SK-N-DZ (cell line): ENCODE measurements around the gene ZNF521.

Experiments
- DNase-seq: peaks from one replicate; pipeline ENCODE4 v3.0.0-alpha.2; 2015; ENCODE audit warnings: low spot score

ZNF521 gene

DNA sequence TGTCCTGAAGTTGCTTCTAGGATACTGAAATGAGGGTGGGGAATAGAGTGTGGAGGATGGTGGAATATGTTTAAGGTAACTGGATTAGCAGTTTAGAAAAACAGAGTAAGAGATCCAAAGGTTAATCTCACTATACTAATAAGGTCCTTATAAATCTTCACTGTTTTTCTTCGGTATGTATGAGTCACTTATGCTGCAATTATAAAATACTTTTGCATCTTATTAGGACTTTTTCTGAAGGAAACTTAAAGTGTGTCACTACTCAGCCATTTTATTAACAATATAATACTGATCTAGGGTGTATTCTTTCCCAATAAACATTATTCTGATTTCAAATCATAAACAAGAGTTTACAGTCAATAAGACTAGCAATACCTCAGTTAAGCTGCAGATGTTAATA lies 182.3 kb downstream of the ZNF521 start:
- DNase-seq, result no peak

- DNase-seq, result peak; percentile 27
Observed at GRCh38 chr18:25167612-25168410, 184.2 kb downstream of the ZNF521 start.

GRCh38 chr18:25166113-25166512 lies 185.9 kb downstream of the ZNF521 start:
- DNase-seq, result no peak

DNA sequence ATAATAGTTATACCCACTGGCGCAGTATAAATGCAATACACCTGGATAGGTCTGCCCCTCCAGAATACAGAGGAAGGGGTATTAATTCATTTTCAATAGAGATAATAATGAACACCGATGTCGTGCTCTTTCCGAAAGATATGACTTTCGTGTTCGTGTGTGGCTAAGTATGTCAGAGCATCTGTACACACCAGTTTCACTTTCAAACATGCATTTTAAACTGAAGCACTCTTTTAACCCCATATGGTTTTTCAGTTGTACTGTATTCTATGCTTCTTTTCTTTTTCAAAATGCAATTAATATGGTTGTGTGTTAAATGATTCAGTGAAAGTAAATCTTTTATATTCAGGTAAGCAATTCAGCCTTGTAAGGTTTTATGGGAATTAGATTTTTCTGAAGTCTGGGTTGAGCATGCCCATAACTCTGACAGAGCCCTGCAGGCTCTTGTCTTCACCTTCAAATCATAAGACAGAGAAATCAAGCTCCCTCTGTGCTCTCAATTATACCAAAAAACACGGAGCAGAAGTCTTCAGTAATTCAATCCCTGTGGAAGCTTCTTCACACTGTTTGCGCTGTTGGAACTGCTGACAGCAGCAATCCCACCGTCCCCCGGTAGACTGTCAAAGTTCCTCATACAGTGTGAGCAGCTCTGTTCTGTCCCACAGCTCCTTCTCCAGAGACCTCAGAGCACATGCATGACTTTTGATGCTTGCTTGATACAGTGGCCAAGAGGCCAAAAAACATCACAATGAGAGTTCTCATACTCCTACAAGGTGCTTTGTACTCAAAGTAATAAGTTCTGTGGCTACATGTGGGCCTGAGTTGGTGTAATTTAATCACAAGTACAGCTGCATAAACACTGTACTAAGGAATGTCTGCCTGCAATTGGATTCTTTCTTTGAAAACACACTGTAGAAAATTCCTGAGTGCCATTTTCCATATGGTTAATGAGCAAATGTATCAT lies 186.8 kb downstream of the ZNF521 start:
- peak; percentile 21 for DNase-seq

GRCh38 chr18:25164211-25164847 lies 187.6 kb downstream of the ZNF521 start:
- no peak for DNase-seq

GRCh38 chr18:25153426-25153825 lies 198.5 kb downstream of the ZNF521 start:
- DNase-seq, result no peak

- DNase-seq, result peak; percentile 43
Observed at GRCh38 chr18:25147877-25148488, 204.0 kb downstream of the ZNF521 start.

GRCh38 chr18:25146512-25146910 lies 205.5 kb downstream of the ZNF521 start:
- DNase-seq, result no peak

DNA sequence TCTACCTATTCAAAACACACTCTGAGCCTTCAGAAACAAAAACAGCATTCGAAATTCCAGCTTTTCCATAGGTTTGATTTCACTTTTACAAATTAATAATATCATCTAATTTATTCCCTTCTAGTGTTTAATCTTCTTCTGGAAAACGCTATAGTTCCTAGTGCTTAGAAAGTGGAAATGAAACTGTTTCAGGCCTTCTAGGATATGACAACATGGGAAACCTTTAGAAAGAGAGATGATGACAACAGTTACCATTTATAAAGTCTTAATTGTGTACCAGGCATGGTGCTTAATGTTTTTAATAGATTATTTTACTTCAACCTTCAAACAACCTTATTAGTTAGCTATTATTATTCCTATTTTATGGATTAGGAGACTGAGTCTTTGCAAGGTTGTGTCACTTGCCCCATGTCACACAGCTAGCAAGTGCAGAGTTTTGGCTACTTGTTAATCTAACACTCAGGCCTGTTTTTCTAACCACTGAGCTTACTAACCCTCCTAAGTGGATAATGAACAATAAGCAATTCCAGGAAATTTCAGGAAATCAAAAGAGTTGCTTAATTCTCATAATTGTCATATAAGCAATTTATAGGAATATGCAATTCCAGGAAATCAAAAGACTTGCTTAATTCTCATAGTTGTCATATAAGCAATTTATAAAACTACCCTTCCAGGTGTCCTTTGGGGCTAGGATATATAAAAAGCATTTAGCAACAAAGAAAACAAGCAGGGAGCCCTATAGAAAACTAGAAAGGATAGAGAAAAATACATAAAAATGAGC lies 206.0 kb downstream of the ZNF521 start:
- DNase-seq, result no peak

- no peak for DNase-seq
Observed at GRCh38 chr18:25144820-25145219, 207.1 kb downstream of the ZNF521 start.

- no peak for DNase-seq
Observed at GRCh38 chr18:25141886-25142285, 210.1 kb downstream of the ZNF521 start.

DNA sequence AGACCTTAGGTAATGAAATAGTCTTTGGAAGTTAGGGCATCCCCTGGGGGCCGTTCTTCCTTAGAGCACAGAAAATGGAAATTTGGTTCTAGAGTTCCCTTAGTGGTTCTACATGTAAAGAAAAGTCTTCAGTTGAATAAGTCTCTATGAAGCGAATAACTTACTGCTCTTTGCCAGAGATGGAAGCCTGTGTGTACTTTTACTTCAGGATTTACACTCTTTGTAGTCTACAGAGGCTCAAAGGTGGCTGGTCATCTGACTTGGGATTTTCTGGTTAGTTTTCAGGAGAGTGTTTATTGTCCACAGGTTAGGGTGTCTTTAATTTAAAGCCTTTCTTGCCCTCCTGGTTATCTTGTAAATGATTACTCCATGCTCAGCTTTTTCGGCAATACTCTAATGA lies 210.6 kb downstream of the ZNF521 start:
- DNase-seq, result no peak

DNA sequence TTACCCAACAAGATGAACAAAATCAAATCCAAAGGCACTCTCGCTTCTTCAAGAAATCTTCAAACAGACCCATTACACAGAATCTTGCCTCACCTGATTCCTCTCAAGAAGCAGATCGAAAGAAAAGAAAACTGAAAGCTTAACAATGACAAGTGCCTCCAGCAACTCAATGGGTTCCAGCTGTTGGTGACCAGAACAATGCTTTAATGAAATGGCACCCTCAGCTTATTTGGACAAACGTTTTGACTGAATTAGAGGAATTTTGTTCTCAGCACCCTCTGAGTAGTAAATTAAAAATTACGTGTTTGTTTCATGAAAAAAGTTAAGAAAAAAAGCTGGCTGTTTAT lies 211.0 kb downstream of the ZNF521 start:
- no peak for DNase-seq

DNA sequence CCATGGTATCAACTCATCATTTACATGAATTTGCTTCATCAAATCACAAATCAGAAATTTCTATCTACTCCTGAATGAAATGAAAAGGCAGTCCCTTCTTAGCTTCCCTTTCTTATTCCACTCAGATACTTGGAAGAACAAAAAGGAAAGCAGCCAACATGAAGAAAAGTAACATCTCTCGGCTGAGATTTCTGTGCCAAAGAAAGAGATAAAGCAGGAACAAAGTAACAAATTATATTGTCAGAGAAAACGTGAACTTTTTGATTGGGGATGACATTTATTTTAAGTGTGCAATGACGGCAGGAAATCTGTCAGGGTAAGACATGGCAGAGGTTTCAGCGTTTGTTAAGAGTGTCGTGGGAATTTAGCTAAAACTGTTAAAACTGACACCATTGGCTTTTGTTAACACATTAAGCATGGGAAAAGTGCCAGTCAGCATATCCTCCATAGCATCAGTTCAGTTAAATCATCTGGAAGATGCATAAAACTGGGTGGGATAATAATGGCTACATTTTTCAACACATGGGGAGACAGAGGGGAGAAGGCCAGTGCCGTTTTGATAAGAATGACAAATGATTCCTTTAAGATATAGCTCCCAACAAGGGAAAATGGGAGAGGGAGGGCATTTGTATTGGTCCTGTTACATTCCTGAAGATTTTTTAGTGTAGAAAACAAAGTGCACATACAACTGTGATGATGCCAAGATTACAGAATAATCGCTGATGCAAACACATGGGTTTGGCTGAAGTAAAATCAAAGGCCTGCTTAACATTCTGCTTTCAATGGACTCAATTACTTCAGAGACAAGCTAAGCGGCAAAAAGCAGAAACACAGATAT lies 211.6 kb downstream of the ZNF521 start:
- DNase-seq, result no peak

DNA sequence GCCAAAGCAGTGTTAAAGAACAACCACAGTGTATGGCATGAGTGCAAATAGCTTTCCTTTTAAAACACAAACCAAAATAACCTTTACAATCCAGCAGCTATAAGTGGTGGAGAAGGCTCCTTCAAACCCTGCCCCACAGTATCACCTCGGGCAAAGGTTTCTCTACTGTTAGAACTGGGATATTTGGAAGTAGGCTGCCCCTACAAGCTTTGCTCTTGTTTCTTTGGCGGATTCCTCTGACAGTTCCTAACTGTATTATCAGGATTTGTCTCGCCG lies 214.8 kb downstream of the ZNF521 start:
- no peak for DNase-seq

DNA sequence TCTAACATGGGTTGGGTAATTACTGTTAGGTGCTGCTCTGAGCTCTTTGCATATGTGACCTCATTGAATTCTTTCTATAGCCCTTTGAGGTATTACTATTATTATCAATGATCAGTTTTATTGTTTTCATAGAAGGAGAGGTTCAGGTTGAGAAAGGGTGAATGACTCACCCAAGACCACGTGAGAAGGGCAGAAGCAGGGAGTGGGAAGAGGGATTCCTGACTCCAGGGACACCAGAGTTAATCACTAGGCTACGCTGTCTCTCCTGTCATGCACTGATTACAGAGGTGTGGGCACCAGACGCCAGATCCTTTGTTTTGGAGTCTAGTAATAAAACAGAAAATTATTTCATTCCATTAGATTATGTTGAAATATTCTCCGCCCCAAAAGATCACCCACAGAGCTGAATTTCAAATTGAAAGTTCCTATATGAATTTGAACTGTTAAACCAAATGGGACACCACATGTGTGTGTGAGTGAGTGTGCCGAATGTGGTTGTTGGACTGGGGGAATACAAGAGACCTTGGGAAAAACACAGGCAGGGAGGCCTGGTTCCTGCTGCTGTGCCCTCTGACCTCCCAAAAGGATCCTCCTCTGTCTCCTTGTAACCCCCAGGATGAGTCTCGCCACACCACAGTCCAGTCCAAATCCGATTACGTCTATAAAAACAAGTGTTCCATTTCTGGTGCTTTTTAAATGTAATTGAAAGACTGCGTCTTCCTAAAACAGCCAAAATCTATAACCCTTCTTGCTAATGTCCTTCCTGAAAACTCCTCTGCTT lies 215.4 kb downstream of the ZNF521 start:
- DNase-seq, result no peak

GRCh38 chr18:25134861-25135260 lies 217.1 kb downstream of the ZNF521 start:
- no peak for DNase-seq

GRCh38 chr18:25133879-25134278 lies 218.1 kb downstream of the ZNF521 start:
- DNase-seq, result no peak

GRCh38 chr18:25132786-25133496 lies 219.0 kb downstream of the ZNF521 start:
- no peak for DNase-seq
